Thoracic aorta (tissue), 2 donors: ENCODE results near the gene GPRC5D. TPM values are rescaled to one million over a fixed set of nuclear protein-coding genes. Genes with fewer than 3 reads are reported as not detected.

ENCODE experiments used
- ATAC-seq: fragments of 150-250 bp; one replicate; pipeline ENCODE4 v1.8.0; 2017; ENCODE audit warnings: low read depth; ENCODE audit not compliant: insufficient number of reproducible peaks, low FRiP score
- DNase-seq: peaks from one replicate; pipeline ENCODE4 v3.0.0-alpha.2; 2020; ENCODE audit warnings: low spot score
- H3K27ac ChIP-seq, 2 donors: fragments of 200-600 bp; sonication (generic); 1 replicate in 1 of 2; 2 replicates in 1 of 2; pipeline ENCODE4 v1.5.1; 2016; ENCODE audit warnings: mild to moderate bottlenecking in 2 of 2, moderate library complexity in 2 of 2
- H3K27me3 ChIP-seq: fragments of 200-600 bp; sonication (generic); replicated peaks from 2 replicates; pipeline ENCODE4 v1.6.0; 2016; ENCODE audit warnings: mild to moderate bottlenecking; ENCODE audit not compliant: insufficient read depth
- H3K36me3 ChIP-seq: fragments of 200-600 bp; sonication (generic); one replicate; pipeline ENCODE4 v1.5.1; 2016
- H3K4me1 ChIP-seq, 2 donors: fragments of 200-600 bp; sonication (generic); 1 replicate in 1 of 2; 2 replicates in 1 of 2; pipeline versions ENCODE4 v1.5.1 to v1.6.0; 2016; ENCODE audit warnings: low read depth in 2 of 2, mild to moderate bottlenecking in 1 of 2; ENCODE audit not compliant: control insufficient read depth in 1 of 2
- H3K4me3 ChIP-seq: fragments of 200-600 bp; sonication (generic); 2 replicates; pipeline ENCODE4 v1.5.1; 2016; ENCODE audit warnings: mild to moderate bottlenecking
- H3K9me3 ChIP-seq: fragments of 200-600 bp; sonication (generic); 2 replicates; pipeline ENCODE4 v1.5.1; 2016
- total RNA-seq, 2 donors: library from RNA; depleted of rRNA; stranded (reverse); fragments of >200 nt; gene quantifications; one replicate each; pipeline versions ENCODE4 v1.1.0 to v1.2.3, GENCODE V29; 2016
- TF ChIP-seq, protein P1 (sequence below): fragments of 200-600 bp; sonication (generic); IDR thresholded peaks from one replicate; pipeline ENCODE4 v1.5.1; 2019; ENCODE audit warnings: antibody characterized with exemption

The GPRC5D gene
- total RNA-seq, 2 donors from 2014 or later: not detected

DNA sequence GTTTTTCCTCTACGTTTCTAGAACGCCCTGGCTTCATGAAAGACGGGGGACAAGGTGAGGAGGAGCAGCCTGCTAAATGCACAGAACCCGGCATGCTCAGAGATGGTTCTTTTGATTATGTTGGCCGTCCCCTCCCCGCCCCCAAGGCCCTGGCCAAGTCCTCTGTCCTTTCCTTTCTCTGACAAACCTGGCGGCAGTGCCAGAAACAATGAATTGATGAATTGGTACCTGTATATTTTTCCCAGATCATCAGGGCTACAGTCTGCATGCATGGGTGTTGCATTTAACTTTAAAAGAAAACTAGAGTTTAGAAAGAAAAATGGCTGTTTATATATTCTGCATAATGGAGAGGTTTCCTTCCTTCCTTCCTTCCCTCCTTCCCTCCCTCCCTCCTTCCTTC is 29.0 kb downstream of the GPRC5D start:
- no peak for DNase-seq
- Histone ChIP-seq H3K36me3 (no peaks in the 10 kb centered on the region), H3K27ac (no peak overlapping the region), H3K9me3 (no peaks in the 10 kb centered on the region), H3K27me3 (no peaks in the 10 kb centered on the region), H3K4me1 (peaks cover 3 to 9% of the 10 kb centered on the region in 2 donors), H3K4me3 (no peak overlapping the region)
- ATAC-seq: no peak
- TF ChIP-seq, protein P1, sequence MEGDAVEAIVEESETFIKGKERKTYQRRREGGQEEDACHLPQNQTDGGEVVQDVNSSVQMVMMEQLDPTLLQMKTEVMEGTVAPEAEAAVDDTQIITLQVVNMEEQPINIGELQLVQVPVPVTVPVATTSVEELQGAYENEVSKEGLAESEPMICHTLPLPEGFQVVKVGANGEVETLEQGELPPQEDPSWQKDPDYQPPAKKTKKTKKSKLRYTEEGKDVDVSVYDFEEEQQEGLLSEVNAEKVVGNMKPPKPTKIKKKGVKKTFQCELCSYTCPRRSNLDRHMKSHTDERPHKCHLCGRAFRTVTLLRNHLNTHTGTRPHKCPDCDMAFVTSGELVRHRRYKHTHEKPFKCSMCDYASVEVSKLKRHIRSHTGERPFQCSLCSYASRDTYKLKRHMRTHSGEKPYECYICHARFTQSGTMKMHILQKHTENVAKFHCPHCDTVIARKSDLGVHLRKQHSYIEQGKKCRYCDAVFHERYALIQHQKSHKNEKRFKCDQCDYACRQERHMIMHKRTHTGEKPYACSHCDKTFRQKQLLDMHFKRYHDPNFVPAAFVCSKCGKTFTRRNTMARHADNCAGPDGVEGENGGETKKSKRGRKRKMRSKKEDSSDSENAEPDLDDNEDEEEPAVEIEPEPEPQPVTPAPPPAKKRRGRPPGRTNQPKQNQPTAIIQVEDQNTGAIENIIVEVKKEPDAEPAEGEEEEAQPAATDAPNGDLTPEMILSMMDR: no peak

DNA sequence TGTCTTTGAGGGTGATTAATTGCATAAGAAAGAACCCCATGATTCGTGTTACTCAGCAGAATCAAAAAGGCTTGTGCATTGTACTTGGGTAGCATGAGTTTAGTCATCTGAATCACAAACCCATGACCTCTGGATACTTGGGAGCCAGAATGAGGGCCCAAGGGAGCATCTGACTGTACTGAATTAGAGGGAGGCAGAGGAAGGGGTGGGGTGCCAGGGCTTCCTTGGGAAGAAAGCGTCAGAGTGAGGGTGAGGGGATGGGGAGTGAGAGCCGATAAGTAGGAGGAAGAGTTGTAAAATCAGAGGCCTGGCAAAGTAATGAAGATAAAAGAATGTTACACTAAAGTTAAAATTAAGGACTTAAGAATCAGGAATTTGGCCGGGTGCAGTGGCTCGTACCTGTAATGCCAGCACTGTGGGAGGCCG is 29.8 kb downstream of the GPRC5D start:
- TF ChIP-seq, protein P1: no peak
- no peak overlapping the region for H3K27ac ChIP-seq
- DNase-seq: peak; percentile 56

DNA sequence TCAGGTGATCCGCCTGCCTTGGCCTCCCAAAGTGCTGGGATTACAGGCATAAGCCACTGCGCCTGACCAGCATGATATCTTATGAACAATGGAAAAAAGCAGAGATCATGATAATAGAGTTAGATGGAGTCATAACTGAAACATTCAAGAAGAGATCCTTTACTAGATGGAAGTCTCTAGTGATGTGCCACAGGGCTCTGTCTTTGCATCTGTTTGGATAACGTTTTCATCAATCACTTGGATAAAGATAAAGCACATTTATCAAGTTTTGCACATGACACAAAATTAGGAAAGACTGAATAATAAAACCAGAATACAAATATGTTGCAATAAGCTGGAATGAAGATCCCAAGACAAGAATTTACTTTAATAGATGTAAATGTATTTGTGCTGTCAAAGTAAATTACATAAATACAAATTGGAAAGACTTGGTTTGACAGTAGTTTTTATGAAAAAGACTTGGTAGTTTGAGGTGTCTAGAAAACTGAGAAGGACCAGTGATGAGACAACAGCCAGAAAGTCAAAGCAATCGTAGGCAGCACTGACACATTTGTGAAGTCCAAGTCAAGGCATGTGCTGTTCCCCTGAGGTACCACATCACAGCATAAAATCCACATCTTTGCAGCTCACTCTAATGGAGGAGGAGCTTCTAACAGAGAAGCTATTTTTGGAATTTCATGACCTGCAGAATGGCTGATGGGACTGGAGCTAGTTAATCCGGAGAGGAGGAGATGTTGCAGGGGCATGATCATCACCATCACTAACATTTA is 32.1 kb downstream of the GPRC5D start:
- H3K4me1 ChIP-seq: peaks cover 9 to 31% of the 10 kb centered on the region in 2 donors
- ATAC-seq: no peak

More for the DNA sequence above, 29.8 kb downstream of the GPRC5D start:
- Histone ChIP-seq H3K27me3 (no peaks in the 10 kb centered on the region), H3K9me3 (no peaks in the 10 kb centered on the region), H3K4me1 (peaks cover 3 to 14% of the 10 kb centered on the region in 2 donors), H3K36me3 (no peaks in the 10 kb centered on the region), H3K4me3 (no peak overlapping the region)
- no peak for ATAC-seq

DNA sequence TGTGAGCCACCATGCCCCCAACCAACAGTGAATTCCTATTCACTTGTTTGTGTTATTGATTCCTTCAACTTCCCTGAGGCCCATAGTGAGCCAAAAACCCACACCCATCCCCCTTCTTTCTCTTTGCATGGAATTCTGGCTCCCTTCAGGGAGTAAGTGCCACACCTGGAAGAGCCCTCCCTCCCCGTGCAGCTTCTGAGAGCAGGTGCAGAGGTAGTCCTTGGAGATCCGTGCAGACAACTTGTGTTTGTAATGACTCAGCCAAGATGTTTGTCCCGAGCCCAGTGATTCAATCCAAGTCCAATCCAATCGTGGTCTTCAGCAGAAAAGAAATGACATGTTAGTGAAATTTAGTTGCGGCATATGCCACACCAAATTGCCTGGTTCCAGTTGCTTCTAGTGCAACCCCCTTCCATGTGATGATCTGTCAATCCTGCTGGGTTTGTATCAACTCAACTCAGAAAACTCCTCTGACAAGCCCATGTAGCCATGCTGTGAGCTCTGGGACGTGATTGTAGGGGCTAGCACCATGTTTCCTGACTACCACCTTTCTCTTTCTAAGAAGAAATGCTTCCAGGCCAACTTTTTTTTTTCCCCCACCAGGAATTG is 33.1 kb downstream of the GPRC5D start:
- Histone ChIP-seq H3K9me3 (no peaks in the 10 kb centered on the region), H3K27me3 (no peaks in the 10 kb centered on the region), H3K27ac (no peak overlapping the region), H3K36me3 (peaks cover 9% of the 10 kb centered on the region), H3K4me3 (no peak overlapping the region), H3K4me1 (peaks cover 9 to 26% of the 10 kb centered on the region in 2 donors)
- ATAC-seq: no peak
- DNase-seq: no peak
- TF ChIP-seq, protein P1: no peak

More for the DNA sequence above, 32.1 kb downstream of the GPRC5D start:
- no peak overlapping the region for H3K27ac ChIP-seq
- H3K4me3 ChIP-seq: no peak overlapping the region
- peaks cover 9% of the 10 kb centered on the region for H3K36me3 ChIP-seq
- H3K9me3 ChIP-seq: no peaks in the 10 kb centered on the region
- H3K27me3 ChIP-seq: no peaks in the 10 kb centered on the region
- DNase-seq: no peak
- TF ChIP-seq, protein P1: no peak

DNA sequence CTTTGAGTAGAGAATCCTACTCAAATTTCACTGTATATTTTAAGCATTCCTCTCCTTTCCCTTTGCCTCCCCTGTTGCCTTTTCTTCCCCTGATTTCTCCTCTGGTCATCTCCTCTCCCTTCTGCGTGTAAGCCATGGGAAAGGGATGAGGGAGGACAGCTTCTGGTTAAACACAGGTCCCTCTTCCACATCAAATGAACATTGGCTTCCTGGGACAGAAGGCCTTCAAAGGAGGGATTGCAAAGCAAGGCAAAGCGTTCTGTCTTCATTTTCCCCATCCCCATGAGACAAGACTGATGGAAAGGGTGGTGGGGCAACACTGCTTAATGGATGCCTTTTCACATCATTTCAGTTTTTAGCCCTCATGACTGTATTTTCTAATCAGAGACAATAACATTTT is 34.5 kb downstream of the GPRC5D start:
- H3K27me3 ChIP-seq: no peaks in the 10 kb centered on the region
- peaks cover 17% of the 10 kb centered on the region for H3K36me3 ChIP-seq
- H3K27ac ChIP-seq: peak overlapping the region in 1 of 2 donors; percentile 75

More for the DNA sequence above, 34.5 kb downstream of the GPRC5D start:
- DNase-seq (no peak), ATAC-seq (no peak)
- Histone ChIP-seq H3K4me3 (no peak overlapping the region), H3K4me1 (peaks cover 9 to 39% of the 10 kb centered on the region in 2 donors), H3K9me3 (no peaks in the 10 kb centered on the region)
- TF ChIP-seq, protein P1: no peak
